GOT3 (cell line): ENCODE measurements around the gene KAT2B.

Experiments used
- DNase-seq: peaks from one replicate; lab custom pipeline; 2025; ENCODE audit warnings: mixed read lengths; lab: John Stamatoyannopoulos, UW

Gene KAT2B

GRCh38 chr3:20143519-20143918 lies 103.3 kb downstream of the KAT2B start:
- DNase-seq: no peak

- DNase-seq: no peak
Observed at GRCh38 chr3:20145874-20146273, 105.6 kb downstream of the KAT2B start.

- no peak for DNase-seq
Observed at GRCh38 chr3:20146301-20146700, 106.1 kb downstream of the KAT2B start.

- DNase-seq: no peak
Observed at GRCh38 chr3:20147361-20147760, 107.1 kb downstream of the KAT2B start.

GRCh38 chr3:20148466-20148865 lies 108.2 kb downstream of the KAT2B start:
- DNase-seq: no peak

GRCh38 chr3:20154078-20154477 lies 113.8 kb downstream of the KAT2B start:
- DNase-seq: no peak

GRCh38 chr3:20154928-20155327 lies 114.7 kb downstream of the KAT2B start:
- no peak for DNase-seq

GRCh38 chr3:20160230-20160629 lies 120.0 kb downstream of the KAT2B start:
- no peak for DNase-seq

GRCh38 chr3:20161714-20162113 lies 121.5 kb downstream of the KAT2B start:
- DNase-seq: no peak

- no peak for DNase-seq
Observed at GRCh38 chr3:20173844-20174410, 133.7 kb downstream of the KAT2B start.

- no peak for DNase-seq
Observed at GRCh38 chr3:20181276-20181675, 141.0 kb downstream of the KAT2B start.

- no peak for DNase-seq
Observed at GRCh38 chr3:20182206-20182605, 142.0 kb downstream of the KAT2B start.

- DNase-seq: no peak
Observed at GRCh38 chr3:20185331-20185678, 145.1 kb downstream of the KAT2B start.

- peak; percentile 93 for DNase-seq
Observed at GRCh38 chr3:20185679-20186599, 145.7 kb downstream of the KAT2B start, which contains the start of gene SGO1. TSS of gene SGO1 (minus strand) at chr3:20186206. CDS start at chr3:20184027, 2,179 bp downstream.

- DNase-seq: no peak
Observed at GRCh38 chr3:20186600-20187004, 146.4 kb downstream of the KAT2B start.

GRCh38 chr3:20190991-20191390 lies 150.7 kb downstream of the KAT2B start:
- no peak for DNase-seq

- no peak for DNase-seq
Observed at GRCh38 chr3:20194793-20195460, 154.7 kb downstream of the KAT2B start.

GRCh38 chr3:20197775-20198174 lies 157.5 kb downstream of the KAT2B start:
- no peak for DNase-seq

- no peak for DNase-seq
Observed at GRCh38 chr3:20201143-20201542, 160.9 kb downstream of the KAT2B start.
